ENCODE data around the gene ATP8B4. TPM values are rescaled to one million over a fixed set of nuclear protein-coding genes. Genes with fewer than 3 reads are reported as not detected.
"Not testable (repeated sequence)": the region's sequence is repeated elsewhere in the genome, so short reads cannot be mapped to it uniquely, and the experiment has no call there.

Gene ATP8B4
- total RNA-seq, 5 donors from 2014 or later (not counting 1 experiment from before 2014, with no cell fraction given), result 0.72 to 2.4 (median 1.3) TPM

DNA sequence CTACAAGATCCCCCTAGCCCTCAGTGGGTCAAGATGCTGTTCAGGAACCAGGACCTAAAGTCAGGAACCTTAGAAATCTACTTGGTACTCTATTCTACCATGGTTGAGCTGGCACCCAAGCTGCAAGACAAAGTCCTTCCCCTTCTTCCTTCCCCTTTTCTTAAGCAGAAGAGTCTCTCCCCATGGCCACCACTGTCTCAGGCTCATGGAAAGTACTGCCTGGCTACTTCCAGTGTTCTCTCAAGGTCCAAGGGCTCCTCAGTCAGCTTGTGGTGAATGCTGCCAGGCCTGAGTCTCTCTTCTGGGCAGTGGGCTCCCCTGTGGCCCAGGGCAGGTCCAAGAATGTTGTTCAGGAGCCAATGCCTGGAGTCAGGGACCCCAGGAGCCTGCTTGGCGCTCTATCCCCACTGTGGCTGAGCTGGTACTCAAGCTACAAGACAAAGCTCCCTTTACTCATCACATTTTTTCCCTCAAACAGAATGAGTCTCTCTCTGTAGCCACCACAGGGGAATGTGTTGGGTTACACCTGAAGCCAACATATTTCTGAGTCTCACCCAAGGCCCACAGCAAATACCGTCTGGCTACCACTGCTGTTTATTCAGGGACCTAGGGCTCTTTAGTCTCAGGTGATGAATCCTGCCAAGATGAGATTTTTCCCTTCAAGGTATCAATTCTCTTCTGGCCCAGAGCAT, 44.8 kb upstream of the ATP8B4 start:
- Mint-ChIP-seq H3K27me3 (peaks cover 8 to 42% of the 10 kb centered on the region in 2 donors), H3K4me1 (no peaks in the 10 kb centered on the region), H3K36me3 (no peaks in the 10 kb centered on the region), H3K4me3 (no peak overlapping the region), H3K9me3 (peaks cover 0 to 5% (median 5%) of the 10 kb centered on the region in 3 donors), H3K27ac (no peak overlapping the region)
- WGBS (ENCODE audit: insufficient coverage), result 80% methylated on average over 2 of the region's 2 CpGs
- Histone ChIP-seq H3K27ac (ENCODE audit: low read length) (no peak overlapping the region), H3K27me3 (replicated peaks in 1 of 2; ENCODE audit: control insufficient read depth in 2 of 2, extremely low read depth in 1 of 2, insufficient read depth in 2 of 2, low read length in 1 of 2) (peaks cover 0 to 9% of the 10 kb centered on the region in 2 experiments), H3K4me1 (ENCODE audit: control insufficient read depth in 1 of 2, extremely low read depth in 1 of 2, insufficient read depth in 2 of 2, low read length in 2 of 2) (no peaks in the 10 kb centered on the region), H3K9me3 (no peaks in the 10 kb centered on the region), H3K36me3 (ENCODE audit: control insufficient read depth in 2 of 2, extremely low read depth in 1 of 2, insufficient read depth in 1 of 2, low read length in 1 of 2) (no peaks in the 10 kb centered on the region), H3K4me3 (ENCODE audit: control insufficient read depth in 1 of 2, extremely low read depth in 1 of 2, low read length in 1 of 2) (no peak overlapping the region)
- DNase-seq (no peak), ATAC-seq (replicated peaks in 1 of 4) (no peak)
- ChIA-PET POLR2A (no interaction called here), CTCF (no interaction called here)

GRCh38 chr15:50162969-50163718, 44.1 kb upstream of the ATP8B4 start:
- Histone ChIP-seq H3K4me3 (ENCODE audit: control insufficient read depth in 1 of 2, extremely low read depth in 1 of 2, low read length in 1 of 2) (no peak overlapping the region), H3K27me3 (replicated peaks in 1 of 2; ENCODE audit: control insufficient read depth in 2 of 2, extremely low read depth in 1 of 2, insufficient read depth in 2 of 2, low read length in 1 of 2) (peaks cover 0 to 9% of the 10 kb centered on the region in 2 experiments), H3K9me3 (no peaks in the 10 kb centered on the region), H3K27ac (ENCODE audit: low read length) (no peak overlapping the region), H3K36me3 (ENCODE audit: control insufficient read depth in 2 of 2, extremely low read depth in 1 of 2, insufficient read depth in 1 of 2, low read length in 1 of 2) (no peaks in the 10 kb centered on the region), H3K4me1 (ENCODE audit: control insufficient read depth in 1 of 2, extremely low read depth in 1 of 2, insufficient read depth in 2 of 2, low read length in 2 of 2) (no peaks in the 10 kb centered on the region)
- DNase-seq (no peak), ATAC-seq (replicated peaks in 1 of 4) (no peak)
- no peaks in the 10 kb centered on the region for H3K4me1 Mint-ChIP-seq
- peaks cover 0 to 5% (median 5%) of the 10 kb centered on the region in 3 donors for H3K9me3 Mint-ChIP-seq
- no peak overlapping the region for H3K4me3 Mint-ChIP-seq
- peaks cover 8 to 35% of the 10 kb centered on the region in 2 donors for H3K27me3 Mint-ChIP-seq
- ChIA-PET POLR2A (no interaction called here), CTCF (no interaction called here)
- WGBS (ENCODE audit: insufficient coverage), result 100% methylated on average over 1 of the region's 2 CpGs
- H3K36me3 Mint-ChIP-seq, result no peaks in the 10 kb centered on the region
- no peak overlapping the region for H3K27ac Mint-ChIP-seq

DNA sequence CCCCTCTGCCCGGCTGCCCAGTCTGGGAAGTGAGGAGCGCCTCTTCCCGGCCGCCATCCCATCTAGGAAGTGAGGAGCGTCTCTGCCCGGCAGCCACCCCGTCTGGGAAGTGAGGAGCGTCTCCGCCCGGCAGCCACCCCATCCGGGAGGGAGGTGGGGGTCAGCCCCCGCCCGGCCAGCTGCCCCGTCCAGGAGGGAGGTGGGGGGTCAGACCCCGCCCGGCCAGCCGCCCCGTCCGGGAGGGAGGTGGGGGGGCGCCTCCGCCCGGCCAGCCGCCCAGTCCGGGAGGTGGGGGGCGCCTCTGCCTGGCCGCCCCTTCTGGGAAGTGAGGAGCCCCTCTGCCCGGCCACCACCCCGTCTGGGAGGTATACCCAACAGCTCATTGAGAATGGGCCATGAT, 39.2 kb upstream of the ATP8B4 start:
- H3K36me3 Mint-ChIP-seq; DNase-seq; H3K27ac ChIP-seq (ENCODE audit: low read length); H3K27me3 Mint-ChIP-seq; POLR2A ChIA-PET; H3K4me1 ChIP-seq (ENCODE audit: control insufficient read depth in 1 of 2, extremely low read depth in 1 of 2, insufficient read depth in 2 of 2, low read length in 2 of 2); CTCF ChIA-PET; H3K4me3 Mint-ChIP-seq; ATAC-seq (replicated peaks in 1 of 4); H3K27ac Mint-ChIP-seq; H3K27me3 ChIP-seq (replicated peaks in 1 of 2; ENCODE audit: control insufficient read depth in 2 of 2, extremely low read depth in 1 of 2, insufficient read depth in 2 of 2, low read length in 1 of 2); H3K4me1 Mint-ChIP-seq; H3K9me3 ChIP-seq; H3K4me3 ChIP-seq (ENCODE audit: control insufficient read depth in 1 of 2, extremely low read depth in 1 of 2, low read length in 1 of 2); H3K36me3 ChIP-seq (ENCODE audit: control insufficient read depth in 2 of 2, extremely low read depth in 1 of 2, insufficient read depth in 1 of 2, low read length in 1 of 2): not testable (repeated sequence)
- WGBS (ENCODE audit: insufficient coverage), result 100% methylated on average over 3 of the region's 28 CpGs
- H3K9me3 Mint-ChIP-seq, result peaks cover 5 to 17% (median 16%) of the 10 kb centered on the region in 3 donors

DNA sequence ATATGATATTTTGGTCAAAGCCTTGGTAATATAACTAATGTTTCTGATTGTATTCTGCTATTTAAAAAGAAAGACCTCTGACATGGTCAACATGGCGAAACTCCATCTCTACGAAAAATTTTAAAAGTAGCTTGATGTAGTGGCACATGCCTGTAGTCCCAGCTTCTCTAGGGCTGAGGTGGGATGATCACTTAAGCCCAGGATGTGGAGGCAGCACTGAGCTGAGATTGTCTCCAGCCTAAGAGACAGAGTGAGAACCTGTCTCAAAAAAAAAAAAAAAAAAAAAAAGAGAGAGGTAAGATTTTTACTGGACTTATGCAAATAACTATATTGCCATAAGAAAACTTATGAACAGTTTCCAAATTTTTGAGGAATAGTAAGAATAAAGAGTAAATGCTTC, 32.4 kb upstream of the ATP8B4 start:
- CTCF ChIA-PET, result interaction anchor here in 1 of 2 donors (0.6 to 0.7 kb wide), 2 partner anchors 39 to 1327 kb away, joined by 5 to 7 read pairs; no protein-coding TSS in a partner anchor
- Mint-ChIP-seq H3K9me3 (peaks cover 0 to 8% (median 4%) of the 10 kb centered on the region in 3 donors), H3K4me1 (no peaks in the 10 kb centered on the region), H3K27ac (no peak overlapping the region), H3K4me3 (no peak overlapping the region), H3K27me3 (no peaks in the 10 kb centered on the region), H3K36me3 (no peaks in the 10 kb centered on the region)
- POLR2A ChIA-PET, result interaction anchor here in 1 of 2 donors (0.6 kb wide), 1 partner anchor 195 kb away, joined by 6 read pairs; no protein-coding TSS in a partner anchor
- DNase-seq (no peak), ATAC-seq (replicated peaks in 1 of 4) (no peak)
- Histone ChIP-seq H3K4me3 (ENCODE audit: control insufficient read depth in 1 of 2, extremely low read depth in 1 of 2, low read length in 1 of 2) (no peak overlapping the region), H3K27ac (ENCODE audit: low read length) (no peak overlapping the region), H3K27me3 (replicated peaks in 1 of 2; ENCODE audit: control insufficient read depth in 2 of 2, extremely low read depth in 1 of 2, insufficient read depth in 2 of 2, low read length in 1 of 2) (peaks cover 0 to 3% of the 10 kb centered on the region in 2 experiments), H3K9me3 (no peaks in the 10 kb centered on the region), H3K36me3 (ENCODE audit: control insufficient read depth in 2 of 2, extremely low read depth in 1 of 2, insufficient read depth in 1 of 2, low read length in 1 of 2) (no peaks in the 10 kb centered on the region), H3K4me1 (ENCODE audit: control insufficient read depth in 1 of 2, extremely low read depth in 1 of 2, insufficient read depth in 2 of 2, low read length in 2 of 2) (no peaks in the 10 kb centered on the region)
- 83% methylated on average over 2 of the region's 2 CpGs for WGBS (ENCODE audit: insufficient coverage)

GRCh38 chr15:50150851-50151250, 31.8 kb upstream of the ATP8B4 start:
- Histone ChIP-seq H3K27me3 (replicated peaks in 1 of 2; ENCODE audit: control insufficient read depth in 2 of 2, extremely low read depth in 1 of 2, insufficient read depth in 2 of 2, low read length in 1 of 2) (peaks cover 0 to 3% of the 10 kb centered on the region in 2 experiments), H3K36me3 (ENCODE audit: control insufficient read depth in 2 of 2, extremely low read depth in 1 of 2, insufficient read depth in 1 of 2, low read length in 1 of 2) (no peaks in the 10 kb centered on the region), H3K4me1 (ENCODE audit: control insufficient read depth in 1 of 2, extremely low read depth in 1 of 2, insufficient read depth in 2 of 2, low read length in 2 of 2) (no peaks in the 10 kb centered on the region), H3K9me3 (no peaks in the 10 kb centered on the region), H3K4me3 (ENCODE audit: control insufficient read depth in 1 of 2, extremely low read depth in 1 of 2, low read length in 1 of 2) (no peak overlapping the region), H3K27ac (ENCODE audit: low read length) (no peak overlapping the region)
- CTCF ChIA-PET, result interaction anchor here in 1 of 2 donors (0.6 to 0.7 kb wide), 2 partner anchors 40 to 1326 kb away, joined by 5 to 7 read pairs; no protein-coding TSS in a partner anchor
- H3K27ac Mint-ChIP-seq, result no peak overlapping the region
- peaks cover 0 to 3% (median 0%) of the 10 kb centered on the region in 3 donors for H3K9me3 Mint-ChIP-seq
- no peaks in the 10 kb centered on the region for H3K27me3 Mint-ChIP-seq
- POLR2A ChIA-PET, result no interaction called here
- H3K4me1 Mint-ChIP-seq, result no peaks in the 10 kb centered on the region
- DNase-seq (no peak), ATAC-seq (replicated peaks in 1 of 4) (no peak)
- no peak overlapping the region for H3K4me3 Mint-ChIP-seq
- H3K36me3 Mint-ChIP-seq, result no peaks in the 10 kb centered on the region

DNA sequence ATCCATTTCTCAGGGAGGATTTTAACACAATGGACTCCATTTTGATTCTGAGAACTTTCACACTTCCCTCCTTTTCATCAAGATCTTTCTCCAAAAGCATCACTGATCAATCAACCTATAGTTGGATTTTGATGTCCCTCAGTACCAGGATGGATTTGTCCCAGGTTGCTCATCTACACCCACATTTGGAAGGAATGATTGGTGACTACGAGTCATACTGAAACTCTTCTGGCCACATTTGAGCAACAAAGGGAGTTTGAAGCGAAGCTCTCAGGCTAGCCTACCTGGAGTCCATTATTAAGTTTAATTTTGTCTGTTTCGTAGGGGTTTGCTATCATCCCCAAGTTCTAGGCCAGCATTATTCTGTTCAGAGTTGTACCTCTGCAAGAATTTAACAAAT, 31.3 kb upstream of the ATP8B4 start:
- H3K27ac Mint-ChIP-seq, result no peak overlapping the region
- WGBS (ENCODE audit: insufficient coverage), result no CpG with 5 or more reads among the region's 3 CpGs
- ChIA-PET POLR2A (no interaction called here), CTCF (no interaction called here)
- Histone ChIP-seq H3K4me3 (ENCODE audit: control insufficient read depth in 1 of 2, extremely low read depth in 1 of 2, low read length in 1 of 2) (no peak overlapping the region), H3K27ac (ENCODE audit: low read length) (no peak overlapping the region), H3K9me3 (no peaks in the 10 kb centered on the region), H3K4me1 (ENCODE audit: control insufficient read depth in 1 of 2, extremely low read depth in 1 of 2, insufficient read depth in 2 of 2, low read length in 2 of 2) (no peaks in the 10 kb centered on the region), H3K27me3 (replicated peaks in 1 of 2; ENCODE audit: control insufficient read depth in 2 of 2, extremely low read depth in 1 of 2, insufficient read depth in 2 of 2, low read length in 1 of 2) (peaks cover 0 to 3% of the 10 kb centered on the region in 2 experiments), H3K36me3 (ENCODE audit: control insufficient read depth in 2 of 2, extremely low read depth in 1 of 2, insufficient read depth in 1 of 2, low read length in 1 of 2) (no peaks in the 10 kb centered on the region)
- H3K27me3 Mint-ChIP-seq, result no peaks in the 10 kb centered on the region
- DNase-seq, result no peak
- H3K4me3 Mint-ChIP-seq, result no peak overlapping the region
- no peaks in the 10 kb centered on the region for H3K36me3 Mint-ChIP-seq
- no peak for ATAC-seq (replicated peaks in 1 of 4)
- H3K9me3 Mint-ChIP-seq, result no peaks in the 10 kb centered on the region
- no peaks in the 10 kb centered on the region for H3K4me1 Mint-ChIP-seq

All from T-cell (primary cell).